B cell (primary cell): Measurements from ENCODE around the gene ARHGAP25. TPM values are rescaled to one million over a fixed set of nuclear protein-coding genes. Genes with fewer than 3 reads are reported as not detected.

Experiments used
- ATAC-seq: fragments of 200-7000 bp; cut with Tn5 transposase; one replicate; pipeline ENCODE4 v1.10.0; 2021; ENCODE audit warnings: low read depth, mild to moderate bottlenecking, moderate number of reproducible peaks, moderate library complexity
- CTCF ChIA-PET: fragments of 350-600 bp; sonication (Branson Sonifier 250); formaldehyde crosslinking; loops from one replicate; lab custom pipeline; 2021; ENCODE audit warnings: antibody characterized with exemption, inconsistent platforms; lab: Charles Lee
- POLR2A ChIA-PET: fragments of 350-600 bp; sonication (Branson Sonifier 250); formaldehyde crosslinking; loops from one replicate; lab custom pipeline; 2021; ENCODE audit warnings: antibody characterized with exemption; lab: Charles Lee
- DNase-seq: peaks from one replicate; pipeline ENCODE4 v3.0.0; 2013
- H2AFZ ChIP-seq: 2 replicates; pipeline ENCODE4 v1.6.1; 2012; ENCODE audit warnings: mild to moderate bottlenecking, low read depth, low read length; ENCODE audit not compliant: insufficient read depth, poor library complexity, severe bottlenecking
- H3K27ac ChIP-seq, 2 donors: 1 replicate in 1 of 2; 2 replicates in 1 of 2; pipeline ENCODE4 v1.5.1; 2012 to 2013; ENCODE audit warnings: low read length in 2 of 2, mild to moderate bottlenecking in 2 of 2, moderate library complexity in 1 of 2
- H3K27me3 ChIP-seq, 4 experiments: fragments of 200-600 bp in 1 of 4; sonication (generic) in 1 of 4; replicated peaks in 1 of 4; 1 replicate in 2 of 4; 2 replicates in 2 of 4; pipeline versions ENCODE4 v1.6.1 to v1.7.0; 2013 to 2016; ENCODE audit warnings: low read length in 3 of 4, mild to moderate bottlenecking in 2 of 4, mixed read lengths in 1 of 4, moderate library complexity in 1 of 4; ENCODE audit not compliant: insufficient read depth in 4 of 4, control insufficient read depth in 3 of 4; ENCODE audit errors: control extremely low read depth in 1 of 4
- H3K36me3 ChIP-seq, 2 experiments: replicated peaks in 1 of 2; 1 replicate in 1 of 2; 2 replicates in 1 of 2; pipeline versions ENCODE4 v1.6.1 to v1.7.1; 2013; ENCODE audit warnings: low read length in 1 of 2; ENCODE audit not compliant: insufficient read depth in 2 of 2, control insufficient read depth in 1 of 2; ENCODE audit errors: control extremely low read depth in 1 of 2, extremely low read depth in 1 of 2
- H3K4me1 ChIP-seq, 2 donors: fragments of 200-600 bp in 1 of 2; sonication (generic) in 1 of 2; 1 replicate in 1 of 2; 2 replicates in 1 of 2; pipeline versions ENCODE4 v1.5.1 to v1.6.1; 2013 to 2017; ENCODE audit warnings: low read length in 2 of 2; ENCODE audit not compliant: control insufficient read depth in 2 of 2, insufficient read depth in 2 of 2
- H3K4me2 ChIP-seq: replicated peaks from 2 replicates; pipeline ENCODE3; 2012; ENCODE audit warnings: mild to moderate bottlenecking, low read depth, low read length; ENCODE audit not compliant: poor library complexity, severe bottlenecking
- H3K4me3 ChIP-seq, 5 experiments: fragments of 200-600 bp in 1 of 5; sonication (generic) in 1 of 5; 1 replicate in 3 of 5; 2 replicates in 2 of 5; pipeline versions ENCODE4 v1.5.1 to v1.7.0; 2011 to 2016; ENCODE audit warnings: low read length in 4 of 5, mild to moderate bottlenecking in 4 of 5, low read depth in 2 of 5, control low read depth in 1 of 5, moderate library complexity in 1 of 5; ENCODE audit not compliant: insufficient read depth in 1 of 5; ENCODE audit errors: control extremely low read depth in 1 of 5, extremely low read depth in 1 of 5
- H3K79me2 ChIP-seq: fragments of 200-600 bp; sonication (generic); one replicate; pipeline ENCODE4 v1.6.0; 2016; ENCODE audit warnings: low read length; ENCODE audit not compliant: control insufficient read depth, insufficient read depth
- H3K9ac ChIP-seq: fragments of 200-600 bp; sonication (generic); 2 replicates; pipeline ENCODE4 v1.6.1; 2017; ENCODE audit warnings: mild to moderate bottlenecking, low read length, moderate library complexity
- H3K9me3 ChIP-seq, 3 donors: one replicate each; pipeline versions ENCODE4 v1.6.1 to v1.7.1; 2013; ENCODE audit warnings: low read length in 2 of 3; ENCODE audit not compliant: control insufficient read depth in 2 of 3, insufficient read depth in 1 of 3; ENCODE audit errors: control extremely low read depth in 1 of 3
- H4K20me1 ChIP-seq: 2 replicates; pipeline ENCODE4 v1.6.0; 2012; ENCODE audit warnings: mild to moderate bottlenecking, low read length; ENCODE audit not compliant: insufficient read depth, control insufficient read depth, poor library complexity, severe bottlenecking
- H3K27ac Mint-ChIP-seq: one replicate; pipeline ENCODE4 v1.8.0; 2021; ENCODE audit warnings: mixed read lengths
- H3K27me3 Mint-ChIP-seq: one replicate; pipeline ENCODE4 v1.8.0; 2021; ENCODE audit warnings: mixed read lengths
- H3K4me1 Mint-ChIP-seq: one replicate; pipeline ENCODE4 v1.8.0; 2021; ENCODE audit warnings: mixed read lengths
- H3K4me3 Mint-ChIP-seq: one replicate; pipeline ENCODE4 v1.8.0; 2021; ENCODE audit warnings: mixed read lengths
- H3K9me3 Mint-ChIP-seq: one replicate; pipeline ENCODE4 v1.8.0; 2022; ENCODE audit warnings: mixed read lengths; ENCODE audit not compliant: insufficient read depth
- EZH2 ChIP-seq: IDR thresholded peaks from 2 replicates; pipeline ENCODE4 v1.6.1; 2012; ENCODE audit warnings: borderline replicate concordance, low read depth, mild to moderate bottlenecking, moderate library complexity, low read length; ENCODE audit not compliant: insufficient read depth, poor library complexity, severe bottlenecking
- WGBS: methylation state at CpG from one replicate; pipeline ENCODE4 v1.1.5; 2013; ENCODE audit warnings: missing lambda C conversion rate; ENCODE audit not compliant: insufficient coverage; 5-methylcytosine and 5-hydroxymethylcytosine counted together
- intact Hi-C: fragments of 100-400 bp; cut with micrococcal nuclease; formaldehyde crosslinking; loops from one replicate; pipeline ENCODE4 v1.10.0; 2022
- polyA plus RNA-seq: library from polyadenylated mRNA; depleted of rRNA; stranded (reverse); fragments of >200 nt; gene quantifications from 2 replicates; pipeline ENCODE4 v1.2.3, GENCODE V29; 2012
- total RNA-seq, 2 donors: library from RNA; stranded (reverse); fragments of 120-200 nt in 1 of 2; gene quantifications; 1 replicate in 1 of 2; 2 replicates in 1 of 2; pipeline versions ENCODE4 v1.2.3 to v1.2.4, GENCODE V29; 2013 to 2022
- TF ChIP-seq, protein P1 (sequence below): fragments of 200-600 bp; IDR thresholded peaks from one replicate; pipeline ENCODE4 v1.8.0; 2022; ENCODE audit warnings: antibody characterized with exemption, mild to moderate bottlenecking

ARHGAP25 gene
- total and polyA plus RNA-seq, 2 donors (not counting 1 experiment from before 2014, with no cell fraction given), result 97.9 to 207 TPM

DNA sequence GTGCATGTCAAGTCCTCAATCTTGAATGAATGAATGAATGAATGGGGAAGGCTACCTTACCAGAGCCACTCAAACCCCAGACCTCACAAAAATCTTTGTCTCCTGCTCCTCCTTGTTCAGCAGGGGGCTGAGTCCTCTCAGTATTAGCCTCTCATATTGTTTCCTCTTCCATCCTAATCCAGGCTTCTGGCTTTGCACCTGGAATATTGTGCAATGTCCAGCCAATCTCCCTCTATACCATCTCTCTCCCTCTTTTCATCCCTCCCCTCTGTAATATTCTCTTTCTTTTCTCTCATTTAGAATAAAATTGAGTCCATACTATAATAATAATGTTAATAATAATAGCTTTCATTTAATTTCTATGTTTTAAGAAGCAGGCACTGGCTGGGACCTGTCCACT is 34.3 kb downstream of the ARHGAP25 start:
- Histone ChIP-seq H4K20me1 (no peaks in the 10 kb centered on the region), H3K79me2 (peaks cover 80% of the 10 kb centered on the region), H3K27ac (peak overlapping the region; percentile 93 to 99), H3K9ac (peak overlapping the region; percentile 50), H3K27me3 (no peaks in the 10 kb centered on the region), H2AFZ (no peak overlapping the region), H3K9me3 (no peaks in the 10 kb centered on the region), H3K4me3 (peak overlapping the region in 1 of 5 experiments; percentile 46), H3K4me2 (peak overlapping the region; percentile 70), H3K4me1 (peaks cover 99 to 100% of the 10 kb centered on the region in 2 donors), H3K36me3 (no peaks in the 10 kb centered on the region)
- Mint-ChIP-seq H3K9me3 (no peaks in the 10 kb centered on the region), H3K4me1 (peaks cover 99% of the 10 kb centered on the region), H3K4me3 (peak overlapping the region; percentile 80), H3K27me3 (no peaks in the 10 kb centered on the region), H3K27ac (peak overlapping the region; percentile 98)
- intact Hi-C loops, result loop anchor here (5.0 kb wide), 2 partner anchors 138 to 302 kb away; partner anchors contain the start of genes APLF and FBXO48
- no peak for ATAC-seq
- no peak for TF ChIP-seq EZH2
- TF ChIP-seq, protein P1, sequence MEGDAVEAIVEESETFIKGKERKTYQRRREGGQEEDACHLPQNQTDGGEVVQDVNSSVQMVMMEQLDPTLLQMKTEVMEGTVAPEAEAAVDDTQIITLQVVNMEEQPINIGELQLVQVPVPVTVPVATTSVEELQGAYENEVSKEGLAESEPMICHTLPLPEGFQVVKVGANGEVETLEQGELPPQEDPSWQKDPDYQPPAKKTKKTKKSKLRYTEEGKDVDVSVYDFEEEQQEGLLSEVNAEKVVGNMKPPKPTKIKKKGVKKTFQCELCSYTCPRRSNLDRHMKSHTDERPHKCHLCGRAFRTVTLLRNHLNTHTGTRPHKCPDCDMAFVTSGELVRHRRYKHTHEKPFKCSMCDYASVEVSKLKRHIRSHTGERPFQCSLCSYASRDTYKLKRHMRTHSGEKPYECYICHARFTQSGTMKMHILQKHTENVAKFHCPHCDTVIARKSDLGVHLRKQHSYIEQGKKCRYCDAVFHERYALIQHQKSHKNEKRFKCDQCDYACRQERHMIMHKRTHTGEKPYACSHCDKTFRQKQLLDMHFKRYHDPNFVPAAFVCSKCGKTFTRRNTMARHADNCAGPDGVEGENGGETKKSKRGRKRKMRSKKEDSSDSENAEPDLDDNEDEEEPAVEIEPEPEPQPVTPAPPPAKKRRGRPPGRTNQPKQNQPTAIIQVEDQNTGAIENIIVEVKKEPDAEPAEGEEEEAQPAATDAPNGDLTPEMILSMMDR, result no peak
- DNase-seq, result no peak
- ChIA-PET POLR2A (interaction anchor here (2.4 kb wide), 1 partner anchor 20 kb away, joined by 14 read pairs; no protein-coding TSS in a partner anchor), CTCF (interaction anchor here (0.7 to 21.9 kb wide), 7 partner anchors 10 to 156 kb away, joined by 3 to 425 read pairs (median 4); no protein-coding TSS in a partner anchor)

- Histone ChIP-seq H3K9me3 (no peaks in the 10 kb centered on the region), H3K36me3 (no peaks in the 10 kb centered on the region), H3K27ac (peak overlapping the region; percentile 93 to 99), H3K4me2 (peak overlapping the region; percentile 70), H3K4me1 (peaks cover 96 to 99% of the 10 kb centered on the region in 2 donors), H3K79me2 (peaks cover 80% of the 10 kb centered on the region), H2AFZ (peak overlapping the region; percentile 11), H3K4me3 (peak overlapping the region in 3 of 5 experiments; percentile 16 to 46 (median 18)), H3K27me3 (no peaks in the 10 kb centered on the region), H3K9ac (peak overlapping the region; percentile 34), H4K20me1 (no peaks in the 10 kb centered on the region)
- DNase-seq, result no peak
- ChIA-PET POLR2A (interaction anchor here (0.7 to 2.1 kb wide), 6 partner anchors 8 to 86 kb away, joined by 3 to 7 read pairs (median 4); no protein-coding TSS in a partner anchor), CTCF (interaction anchor here (0.7 to 21.9 kb wide), 12 partner anchors 10 to 140 kb away, joined by 4 to 425 read pairs (median 4); no protein-coding TSS in a partner anchor)
- no peaks in the 10 kb centered on the region for H3K27me3 Mint-ChIP-seq
- 82% methylated on average over 6 of the region's 6 CpGs for WGBS
- peak overlapping the region; percentile 80 for H3K4me3 Mint-ChIP-seq
- ATAC-seq, result no peak
- no peak for TF ChIP-seq EZH2
- TF ChIP-seq, protein P1, result no peak
- intact Hi-C loops, result loop anchor here (5.0 kb wide), 2 partner anchors 138 to 302 kb away; partner anchors contain the start of genes APLF and FBXO48
- H3K9me3 Mint-ChIP-seq, result no peaks in the 10 kb centered on the region
- peaks cover 99% of the 10 kb centered on the region for H3K4me1 Mint-ChIP-seq
- peak overlapping the region; percentile 98 for H3K27ac Mint-ChIP-seq
These were observed 35.1 kb downstream of the ARHGAP25 start for GRCh38 chr2:68769586-68770270.
